ENCODE data around the gene TMEM89. TPM values are rescaled to one million over a fixed set of nuclear protein-coding genes. Genes with fewer than 3 reads are reported as not detected.

TMEM89 gene
- total RNA-seq, 1 experiment from 2014 or later: 0.74 TPM

- WGBS (ENCODE audit: extremely low coverage, insufficient read length, low lambda C conversion rate): no CpG with 5 or more reads among the region's 15 CpGs
- H2BK20ac ChIP-seq (ENCODE audit: low read depth, low read length, poor library complexity, severe bottlenecking): no peak overlapping the region
- TF ChIP-seq, protein P1, sequence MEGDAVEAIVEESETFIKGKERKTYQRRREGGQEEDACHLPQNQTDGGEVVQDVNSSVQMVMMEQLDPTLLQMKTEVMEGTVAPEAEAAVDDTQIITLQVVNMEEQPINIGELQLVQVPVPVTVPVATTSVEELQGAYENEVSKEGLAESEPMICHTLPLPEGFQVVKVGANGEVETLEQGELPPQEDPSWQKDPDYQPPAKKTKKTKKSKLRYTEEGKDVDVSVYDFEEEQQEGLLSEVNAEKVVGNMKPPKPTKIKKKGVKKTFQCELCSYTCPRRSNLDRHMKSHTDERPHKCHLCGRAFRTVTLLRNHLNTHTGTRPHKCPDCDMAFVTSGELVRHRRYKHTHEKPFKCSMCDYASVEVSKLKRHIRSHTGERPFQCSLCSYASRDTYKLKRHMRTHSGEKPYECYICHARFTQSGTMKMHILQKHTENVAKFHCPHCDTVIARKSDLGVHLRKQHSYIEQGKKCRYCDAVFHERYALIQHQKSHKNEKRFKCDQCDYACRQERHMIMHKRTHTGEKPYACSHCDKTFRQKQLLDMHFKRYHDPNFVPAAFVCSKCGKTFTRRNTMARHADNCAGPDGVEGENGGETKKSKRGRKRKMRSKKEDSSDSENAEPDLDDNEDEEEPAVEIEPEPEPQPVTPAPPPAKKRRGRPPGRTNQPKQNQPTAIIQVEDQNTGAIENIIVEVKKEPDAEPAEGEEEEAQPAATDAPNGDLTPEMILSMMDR (conservative IDR thresholded peaks at IDR 0.05): no peak
- H2AK5ac ChIP-seq (ENCODE audit: insufficient read length, low read length): no peak overlapping the region
- H2BK5ac ChIP-seq (ENCODE audit: insufficient read length, low read length): no peak overlapping the region
- no peaks in the 10 kb centered on the region for H3K9me3 ChIP-seq (ENCODE audit: control insufficient read depth, low read depth, low read length)
- no peaks in the 10 kb centered on the region for H3K27me3 ChIP-seq (ENCODE audit: insufficient read depth, low read length)
- no peak overlapping the region for H2BK15ac ChIP-seq (ENCODE audit: low read depth, low read length)
- DNase-seq: no peak
- no peak overlapping the region for H2BK12ac ChIP-seq (ENCODE audit: insufficient read length, low read depth, low read length)
- H3K79me2 ChIP-seq (ENCODE audit: insufficient read depth, low read length): no peaks in the 10 kb centered on the region
- no peak overlapping the region for H3K27ac ChIP-seq (ENCODE audit: insufficient read length, low read depth, low read length)
- peaks cover 25 to 54% (median 54%) of the 10 kb centered on the region in 3 experiments for H3K36me3 Mint-ChIP-seq (ENCODE audit: insufficient read depth in 1 of 3, low read depth in 3 of 3)
- H3K4ac ChIP-seq (ENCODE audit: low read depth, low read length): no peak overlapping the region
- H2AFZ ChIP-seq (ENCODE audit: low read length): no peak overlapping the region
- peaks cover 2% of the 10 kb centered on the region; the same call in 1 of the 2 replicates for H3K27me3 Mint-ChIP-seq (ENCODE audit: low read depth)
- H4K5ac ChIP-seq (ENCODE audit: insufficient read length, low read depth, low read length): no peak overlapping the region
- no peaks in the 10 kb centered on the region for H3K4me1 Mint-ChIP-seq
- H3K18ac ChIP-seq (ENCODE audit: insufficient read length, low read depth, low read length): no peak overlapping the region
- no peak overlapping the region for H3K9ac ChIP-seq (ENCODE audit: extremely low read depth, insufficient read length, low read length)
- H3K4me1 ChIP-seq (ENCODE audit: insufficient read depth, low read length): no peaks in the 10 kb centered on the region
- H3K4me2 ChIP-seq (ENCODE audit: insufficient read depth, insufficient read length, low read length): no peak overlapping the region
- no peak overlapping the region for H2BK120ac ChIP-seq (ENCODE audit: low read depth, low read length, poor library complexity, severe bottlenecking)
- H3K56ac ChIP-seq (ENCODE audit: insufficient read length, low read depth, low read length): no peak overlapping the region
- H3K9me3 Mint-ChIP-seq: no peaks in the 10 kb centered on the region
- H3K79me1 ChIP-seq (ENCODE audit: insufficient read depth, low read depth, low read length, poor library complexity, severe bottlenecking): no peaks in the 10 kb centered on the region
- H4K91ac ChIP-seq (ENCODE audit: insufficient read length, low read depth, low read length): no peak overlapping the region
- no peak overlapping the region for H4K8ac ChIP-seq (replicated peaks; ENCODE audit: insufficient read length, low read depth, low read length)
- no peak overlapping the region for H3K4me3 Mint-ChIP-seq
- H3K14ac ChIP-seq (ENCODE audit: insufficient read depth, low read length): no peak overlapping the region
- H4K20me1 ChIP-seq (ENCODE audit: control insufficient read depth, insufficient read depth, insufficient read length): peaks cover 2% of the 10 kb centered on the region
- H3T11ph ChIP-seq (ENCODE audit: low read length): no peak overlapping the region
- H3K23me2 ChIP-seq (ENCODE audit: insufficient read length, low read depth, low read length, poor library complexity, severe bottlenecking): no peaks in the 10 kb centered on the region
- no peak overlapping the region for H3K23ac ChIP-seq (ENCODE audit: insufficient read length, low read depth, low read length)
- H3K27ac Mint-ChIP-seq: no peak overlapping the region; a peak in 1 of 7 replicates
Measured at GRCh38 chr3:48648188-48648850, 26.8 kb upstream of the TMEM89 start.

Measured in H9 (cell line).